HUES48 (cell line): ENCODE measurements around the gene SHLD1.
"Not testable (repeated sequence)": the region's sequence is repeated elsewhere in the genome, so short reads cannot be mapped to it uniquely, and the experiment has no call there.

Experiments used
- H3K27ac ChIP-seq: one replicate; pipeline ENCODE4 v1.7.0; 2013; ENCODE audit warnings: low read depth, low read length, inconsistent platforms
- H3K27me3 ChIP-seq: 2 replicates; pipeline ENCODE4 v1.6.1; 2013; ENCODE audit warnings: mild to moderate bottlenecking, low read length; ENCODE audit not compliant: control insufficient read depth, insufficient read depth
- H3K36me3 ChIP-seq: 2 replicates; pipeline ENCODE4 v1.6.1; 2013; ENCODE audit warnings: low read length; ENCODE audit not compliant: control insufficient read depth, insufficient read depth
- H3K4me1 ChIP-seq: 2 replicates; pipeline ENCODE4 v1.6.1; 2013; ENCODE audit warnings: mild to moderate bottlenecking, low read length; ENCODE audit not compliant: control insufficient read depth, insufficient read depth
- H3K4me3 ChIP-seq: 2 replicates; pipeline ENCODE4 v1.5.1; 2013; ENCODE audit warnings: mild to moderate bottlenecking, low read depth, low read length
- H3K9ac ChIP-seq: 2 replicates; pipeline ENCODE4 v1.6.1; 2013; ENCODE audit warnings: mild to moderate bottlenecking, low read depth, low read length, moderate library complexity
- H3K9me3 ChIP-seq: 2 replicates; pipeline ENCODE4 v1.6.1; 2013; ENCODE audit warnings: low read length; ENCODE audit not compliant: control insufficient read depth, insufficient read depth

SHLD1 gene, protein sequence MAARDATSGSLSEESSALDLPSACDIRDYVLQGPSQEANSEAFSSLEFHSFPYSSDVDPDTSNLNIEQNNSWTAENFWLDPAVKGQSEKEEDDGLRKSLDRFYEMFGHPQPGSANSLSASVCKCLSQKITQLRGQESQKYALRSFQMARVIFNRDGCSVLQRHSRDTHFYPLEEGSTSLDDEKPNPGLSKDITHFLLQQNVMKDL

DNA sequence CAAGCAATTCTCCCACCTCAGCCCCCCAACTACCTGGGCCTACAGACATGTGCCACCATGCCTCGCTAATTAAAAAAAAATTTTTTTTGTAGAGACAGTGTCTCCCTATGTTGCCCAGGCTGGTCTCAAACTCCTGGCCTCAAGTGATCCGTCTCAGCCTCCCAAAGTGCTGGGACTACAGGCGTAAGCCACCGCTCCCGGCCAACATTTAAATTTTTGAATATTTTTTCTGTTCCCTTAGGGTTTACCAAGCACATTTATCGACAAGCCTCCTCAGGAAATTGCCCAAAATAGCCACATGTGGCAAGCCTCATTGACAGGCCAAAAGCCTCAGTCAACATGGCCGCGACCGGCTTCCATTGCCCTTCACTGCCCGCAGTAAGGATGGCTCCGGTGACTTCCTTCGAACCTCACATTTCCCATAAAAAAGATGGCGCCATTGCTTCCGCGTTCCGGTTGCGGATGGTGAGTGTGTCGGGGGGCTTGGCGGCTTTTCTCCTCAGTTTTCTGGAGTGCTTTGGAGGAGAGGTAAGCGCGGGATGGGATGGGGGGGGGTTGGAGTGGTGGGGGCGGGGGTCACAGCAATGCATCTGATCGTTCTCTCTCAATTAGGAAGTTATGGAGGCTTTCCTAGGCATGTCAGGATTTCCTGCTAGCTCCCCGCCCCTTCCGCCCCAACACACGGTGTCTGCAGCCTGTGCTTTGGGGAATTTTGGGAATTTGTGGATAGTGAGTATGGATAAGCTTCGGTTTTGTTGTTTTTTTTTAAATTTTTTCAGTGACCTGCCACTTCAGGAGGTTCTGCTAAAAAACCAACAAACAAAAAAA lies at the start of gene SHLD1:
Gene SHLD1, plus strand, starts transcription at position 450 of the 828 bp plus-strand sequence. CDS start 22,465 bp downstream, outside the sequence.
- H3K4me1 ChIP-seq: 0 out of 2 replicates have a peak, but pooled peaks cover 6% of the 10 kb centered on the region
- H3K27ac ChIP-seq: peak within 1 kb of the TSS; percentile 93
- peak within 1 kb of the TSS; percentile 75 for H3K9ac ChIP-seq
- no peaks in the 10 kb centered on the region for H3K9me3 ChIP-seq
- H3K36me3 ChIP-seq: no peaks in the 10 kb centered on the region
- no peaks in the 10 kb centered on the region for H3K27me3 ChIP-seq
- H3K4me3 ChIP-seq: peak within 1 kb of the TSS; percentile 80

GRCh38 chr20:5702339-5702738 lies 47.9 kb upstream of the SHLD1 start:
- not testable (repeated sequence) for H3K4me1 ChIP-seq, H3K27me3 ChIP-seq, H3K4me3 ChIP-seq, H3K9me3 ChIP-seq, H3K27ac ChIP-seq, H3K9ac ChIP-seq, H3K36me3 ChIP-seq

GRCh38 chr20:5703681-5704101 lies 46.5 kb upstream of the SHLD1 start:
- Histone ChIP-seq H3K27ac (no peak overlapping the region), H3K4me3 (no peak overlapping the region), H3K27me3 (no peaks in the 10 kb centered on the region), H3K9ac (no peak overlapping the region), H3K9me3 (peaks cover 2% of the 10 kb centered on the region; the same call in 1 of the 2 replicates), H3K4me1 (no peaks in the 10 kb centered on the region), H3K36me3 (no peaks in the 10 kb centered on the region)

DNA sequence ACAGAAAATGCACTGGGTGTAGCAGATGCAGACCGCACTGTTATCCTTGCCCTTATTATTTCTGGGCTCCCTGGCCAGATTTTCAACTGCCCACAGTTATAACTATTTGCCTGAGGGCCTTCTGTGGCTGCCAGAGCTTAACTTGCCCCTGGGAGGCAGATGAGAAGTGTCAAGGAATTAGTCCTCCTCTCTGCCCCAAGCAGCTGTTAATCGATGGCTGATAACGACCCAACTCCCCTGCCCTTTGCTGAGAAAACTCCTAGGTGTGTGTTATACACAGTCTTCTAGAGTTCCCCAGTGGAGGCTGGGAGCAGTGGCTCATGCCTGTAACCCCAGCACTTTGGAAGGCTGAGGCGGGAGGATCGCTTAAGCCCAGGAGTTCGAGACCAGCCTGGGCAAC lies 44.4 kb upstream of the SHLD1 start:
- Histone ChIP-seq H3K27ac (no peak overlapping the region), H3K4me3 (no peak overlapping the region), H3K4me1 (no peaks in the 10 kb centered on the region), H3K36me3 (no peaks in the 10 kb centered on the region), H3K9ac (no peak overlapping the region), H3K9me3 (peaks cover 2% of the 10 kb centered on the region; the same call in 1 of the 2 replicates), H3K27me3 (no peaks in the 10 kb centered on the region)

- Histone ChIP-seq H3K4me3 (no peak overlapping the region), H3K4me1 (no peaks in the 10 kb centered on the region), H3K27ac (no peak overlapping the region), H3K9ac (no peak overlapping the region), H3K36me3 (no peaks in the 10 kb centered on the region), H3K27me3 (no peaks in the 10 kb centered on the region), H3K9me3 (no peaks in the 10 kb centered on the region)
Observed at GRCh38 chr20:5706797-5707196, 43.4 kb upstream of the SHLD1 start.

- no peaks in the 10 kb centered on the region for H3K4me1 ChIP-seq
- H3K27me3 ChIP-seq: no peaks in the 10 kb centered on the region
- H3K36me3 ChIP-seq: no peaks in the 10 kb centered on the region
- no peak overlapping the region for H3K9ac ChIP-seq
- no peak overlapping the region for H3K27ac ChIP-seq
- no peak overlapping the region for H3K4me3 ChIP-seq
- H3K9me3 ChIP-seq: no peaks in the 10 kb centered on the region
Observed at GRCh38 chr20:5710551-5710950, 39.6 kb upstream of the SHLD1 start.

DNA sequence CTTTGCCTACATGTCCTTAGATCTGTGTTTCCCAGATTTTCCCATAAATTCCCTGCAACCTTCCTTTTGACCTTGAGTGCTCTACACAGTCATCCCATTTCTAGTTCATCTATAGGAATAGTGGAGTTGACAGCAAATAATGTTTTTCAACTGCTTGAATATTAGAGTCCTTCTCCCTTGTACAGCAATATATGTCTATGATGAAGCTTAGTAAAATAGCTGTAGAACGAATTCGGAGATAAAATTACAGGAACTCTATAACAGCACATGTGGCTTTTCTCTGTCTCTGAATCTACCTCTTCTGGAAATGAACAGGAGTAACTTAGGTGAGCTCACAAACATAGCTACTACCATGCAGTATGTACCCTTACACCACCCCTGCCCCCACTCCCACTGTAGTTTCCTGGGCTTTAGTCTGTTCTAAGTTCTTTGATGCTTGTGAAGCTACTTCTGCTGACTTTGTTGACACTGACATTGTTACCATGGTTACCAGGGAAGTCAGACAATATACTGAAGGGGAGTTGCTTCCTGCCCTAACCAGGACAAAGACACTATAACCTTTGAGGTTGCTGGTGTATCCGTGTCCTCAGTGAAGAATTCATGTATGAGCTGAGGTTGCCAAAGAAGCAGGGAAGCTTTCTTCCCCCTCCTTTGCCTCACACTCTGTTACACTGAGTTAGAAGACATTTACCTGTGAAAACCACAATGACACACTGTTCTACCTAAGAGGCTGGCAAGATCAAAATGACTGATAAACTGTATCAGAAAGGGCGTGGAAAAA lies 35.8 kb upstream of the SHLD1 start:
- H3K27ac ChIP-seq: no peak overlapping the region
- no peak overlapping the region for H3K9ac ChIP-seq

GRCh38 chr20:5715071-5715841 lies 34.9 kb upstream of the SHLD1 start:
- H3K4me3 ChIP-seq: no peak overlapping the region
- H3K9me3 ChIP-seq: no peaks in the 10 kb centered on the region
- H3K9ac ChIP-seq: no peak overlapping the region
- no peak overlapping the region for H3K27ac ChIP-seq
- no peaks in the 10 kb centered on the region for H3K36me3 ChIP-seq
- no peaks in the 10 kb centered on the region for H3K27me3 ChIP-seq
- no peaks in the 10 kb centered on the region for H3K4me1 ChIP-seq

More for the DNA sequence above, 35.8 kb upstream of the SHLD1 start:
- H3K9me3 ChIP-seq: no peaks in the 10 kb centered on the region
- no peaks in the 10 kb centered on the region for H3K36me3 ChIP-seq
- H3K27me3 ChIP-seq: no peaks in the 10 kb centered on the region
- H3K4me1 ChIP-seq: no peaks in the 10 kb centered on the region
- H3K4me3 ChIP-seq: no peak overlapping the region

DNA sequence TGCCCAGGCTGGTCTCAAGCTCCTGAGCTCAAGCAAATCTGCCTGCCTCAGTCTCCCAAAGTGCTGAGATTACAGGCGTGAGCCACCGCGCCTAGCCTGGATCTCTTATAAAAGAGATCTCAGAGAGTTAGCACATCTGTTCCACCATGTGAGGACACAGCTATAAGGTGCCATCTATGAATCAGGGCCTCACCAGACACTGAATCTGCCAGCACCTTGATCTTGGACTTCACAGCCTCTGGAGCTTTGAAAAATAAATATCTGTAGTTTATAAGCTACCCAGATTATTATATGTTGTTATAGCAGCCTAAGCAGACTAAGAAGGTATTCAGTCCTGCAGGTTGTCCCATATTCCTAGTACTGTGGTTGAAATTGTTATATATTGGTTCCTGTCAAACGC lies 33.2 kb upstream of the SHLD1 start:
- Histone ChIP-seq H3K27ac (no peak overlapping the region), H3K27me3 (no peaks in the 10 kb centered on the region), H3K9ac (no peak overlapping the region), H3K4me3 (no peak overlapping the region), H3K4me1 (no peaks in the 10 kb centered on the region), H3K9me3 (no peaks in the 10 kb centered on the region), H3K36me3 (no peaks in the 10 kb centered on the region)

- no peak overlapping the region for H3K9ac ChIP-seq
- no peak overlapping the region for H3K27ac ChIP-seq
- no peaks in the 10 kb centered on the region for H3K36me3 ChIP-seq
Observed at GRCh38 chr20:5718896-5719595, 31.2 kb upstream of the SHLD1 start.

More at GRCh38 chr20:5718896-5719595, 31.2 kb upstream of the SHLD1 start:
- no peaks in the 10 kb centered on the region for H3K27me3 ChIP-seq
- H3K4me3 ChIP-seq: no peak overlapping the region
- H3K9me3 ChIP-seq: no peaks in the 10 kb centered on the region
- H3K4me1 ChIP-seq: no peaks in the 10 kb centered on the region
